LNCaP clone FGC (cell line): ENCODE measurements around the gene HSPG2.

ENCODE experiments used
- DNase-seq: peaks from one replicate; pipeline ENCODE4 v3.0.0-alpha.2; 2011; ENCODE audit warnings: low read depth
- H3K4me3 ChIP-seq: 2 replicates; pipeline ENCODE4 v1.5.1; 2011; ENCODE audit warnings: mild to moderate bottlenecking, low read depth, low read length, control low read depth
- TF ChIP-seq, protein P1 (sequence below): IDR thresholded peaks from 2 replicates; pipeline ENCODE4 v1.5.1; 2012; ENCODE audit warnings: mild to moderate bottlenecking; ENCODE audit not compliant: control insufficient read depth, insufficient read depth; ENCODE audit errors: extremely low read depth

Gene HSPG2

GRCh38 chr1:21847223-21848205 is 89.6 kb downstream of the HSPG2 start:
- no peak overlapping the region for H3K4me3 ChIP-seq
- no peak for DNase-seq
- TF ChIP-seq, protein P1, sequence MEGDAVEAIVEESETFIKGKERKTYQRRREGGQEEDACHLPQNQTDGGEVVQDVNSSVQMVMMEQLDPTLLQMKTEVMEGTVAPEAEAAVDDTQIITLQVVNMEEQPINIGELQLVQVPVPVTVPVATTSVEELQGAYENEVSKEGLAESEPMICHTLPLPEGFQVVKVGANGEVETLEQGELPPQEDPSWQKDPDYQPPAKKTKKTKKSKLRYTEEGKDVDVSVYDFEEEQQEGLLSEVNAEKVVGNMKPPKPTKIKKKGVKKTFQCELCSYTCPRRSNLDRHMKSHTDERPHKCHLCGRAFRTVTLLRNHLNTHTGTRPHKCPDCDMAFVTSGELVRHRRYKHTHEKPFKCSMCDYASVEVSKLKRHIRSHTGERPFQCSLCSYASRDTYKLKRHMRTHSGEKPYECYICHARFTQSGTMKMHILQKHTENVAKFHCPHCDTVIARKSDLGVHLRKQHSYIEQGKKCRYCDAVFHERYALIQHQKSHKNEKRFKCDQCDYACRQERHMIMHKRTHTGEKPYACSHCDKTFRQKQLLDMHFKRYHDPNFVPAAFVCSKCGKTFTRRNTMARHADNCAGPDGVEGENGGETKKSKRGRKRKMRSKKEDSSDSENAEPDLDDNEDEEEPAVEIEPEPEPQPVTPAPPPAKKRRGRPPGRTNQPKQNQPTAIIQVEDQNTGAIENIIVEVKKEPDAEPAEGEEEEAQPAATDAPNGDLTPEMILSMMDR = no peak

- TF ChIP-seq, protein P1 = no peak
- no peak overlapping the region for H3K4me3 ChIP-seq
- no peak for DNase-seq
These were observed 91.2 kb downstream of the HSPG2 start for GRCh38 chr1:21845646-21846641.

DNA sequence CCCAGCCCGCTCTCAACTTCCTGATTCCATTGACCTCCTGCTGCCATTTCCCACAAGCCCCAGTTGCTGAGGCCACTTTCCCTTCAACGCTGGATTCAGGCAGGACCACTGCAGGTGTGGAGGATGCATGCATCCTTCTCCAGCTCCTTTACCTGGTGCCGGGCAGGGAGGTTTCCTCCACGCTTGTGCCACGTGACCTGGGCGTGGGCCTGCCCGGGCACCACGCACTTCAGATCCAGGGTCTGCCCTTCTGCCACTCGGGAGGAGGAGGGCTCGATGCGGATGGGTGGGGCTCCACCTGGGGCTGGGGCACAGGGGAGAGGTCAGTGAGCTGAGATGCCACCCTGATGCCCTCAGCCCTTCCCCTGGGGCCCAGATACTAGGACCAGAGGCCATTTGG is 93.1 kb downstream of the HSPG2 start:
- TF ChIP-seq, protein P1 = no peak
- no peak for DNase-seq
- no peak overlapping the region for H3K4me3 ChIP-seq

DNA sequence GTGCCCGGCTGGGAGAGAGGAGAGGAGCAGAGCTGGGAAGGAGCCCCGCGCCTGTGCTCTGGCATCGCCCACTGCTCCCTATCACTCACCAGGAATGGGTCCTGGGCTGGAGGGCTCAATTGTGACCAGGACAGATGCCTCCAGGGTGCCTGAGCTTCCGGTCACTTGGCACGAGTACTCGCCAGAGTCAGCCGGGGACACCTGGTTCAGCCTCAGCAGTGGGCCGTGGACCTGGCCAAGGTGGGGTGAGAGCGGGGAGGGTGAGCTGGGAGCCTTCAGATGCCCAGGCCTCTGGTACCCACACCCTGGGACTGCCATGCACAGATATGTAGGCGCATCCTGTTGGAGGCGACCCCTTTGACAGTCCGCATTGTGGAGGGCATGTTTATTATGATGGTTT is 93.9 kb downstream of the HSPG2 start:
- TF ChIP-seq, protein P1 = no peak
- no peak overlapping the region for H3K4me3 ChIP-seq
- DNase-seq = no peak

GRCh38 chr1:21842606-21843162 is 94.4 kb downstream of the HSPG2 start:
- no peak for DNase-seq
- TF ChIP-seq, protein P1 = no peak
- no peak overlapping the region for H3K4me3 ChIP-seq

- TF ChIP-seq, protein P1 = no peak
- DNase-seq = no peak
These were observed 95.2 kb downstream of the HSPG2 start for GRCh38 chr1:21841852-21842466.

More at GRCh38 chr1:21841852-21842466, 95.2 kb downstream of the HSPG2 start:
- H3K4me3 ChIP-seq = no peak overlapping the region
